Myometrial cell (primary cell): ENCODE data around the gene FKBP14. TPM values are rescaled to one million over a fixed set of nuclear protein-coding genes. Genes with fewer than 3 reads are reported as not detected.

ENCODE experiments used
- total RNA-seq: library from RNA; depleted of rRNA; stranded (reverse); fragments of >200 nt; gene quantifications from 2 replicates; pipeline ENCODE4 v1.2.3, GENCODE V29; 2015

The FKBP14 gene
- total RNA-seq = 33.2 and 35.8 TPM in 2 replicates

DNA sequence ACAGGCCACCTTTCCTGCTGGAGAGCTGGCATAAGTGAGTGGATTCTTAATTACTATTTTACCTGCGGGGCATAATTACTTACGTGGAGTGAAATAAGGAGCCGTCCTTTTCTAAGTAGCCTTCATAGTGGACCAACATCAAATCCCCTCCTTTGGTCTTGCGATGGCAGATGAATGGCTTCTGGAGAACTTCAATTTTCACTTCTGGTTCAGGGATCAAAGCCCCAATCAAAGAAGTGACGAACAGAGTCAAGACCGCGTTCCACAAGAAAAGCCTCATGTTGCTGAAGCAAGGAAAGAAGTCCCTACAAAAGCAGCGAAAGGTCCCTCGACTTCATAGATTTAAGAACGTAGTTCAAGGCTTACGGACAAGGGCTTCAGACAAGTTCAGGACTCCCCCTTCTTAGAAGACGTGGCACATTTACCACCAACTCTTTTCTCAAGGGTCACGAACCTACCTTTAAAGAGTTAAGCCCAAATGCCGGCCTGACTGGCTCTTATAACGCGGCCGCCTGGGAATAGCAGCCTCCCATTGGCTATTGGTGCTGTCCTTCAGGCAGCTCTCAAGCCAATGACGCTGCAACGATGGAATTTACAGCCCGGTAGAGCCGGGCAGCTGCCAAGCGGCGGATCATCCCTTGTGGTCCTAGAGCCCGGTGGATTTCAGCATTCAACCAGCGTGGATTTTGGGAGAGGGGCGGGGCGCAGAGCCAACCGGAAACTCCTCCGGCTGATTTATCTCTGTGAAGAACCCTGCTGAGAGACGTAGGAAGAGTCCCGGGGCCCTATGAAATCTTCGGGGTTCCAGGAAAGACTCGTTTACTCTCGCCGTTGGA lies at the start of gene FKBP14:
Gene FKBP14 (minus strand): TSS at position 474 of the 836 bp plus-strand sequence. CDS start 194 bp downstream, at position 280.

DNA sequence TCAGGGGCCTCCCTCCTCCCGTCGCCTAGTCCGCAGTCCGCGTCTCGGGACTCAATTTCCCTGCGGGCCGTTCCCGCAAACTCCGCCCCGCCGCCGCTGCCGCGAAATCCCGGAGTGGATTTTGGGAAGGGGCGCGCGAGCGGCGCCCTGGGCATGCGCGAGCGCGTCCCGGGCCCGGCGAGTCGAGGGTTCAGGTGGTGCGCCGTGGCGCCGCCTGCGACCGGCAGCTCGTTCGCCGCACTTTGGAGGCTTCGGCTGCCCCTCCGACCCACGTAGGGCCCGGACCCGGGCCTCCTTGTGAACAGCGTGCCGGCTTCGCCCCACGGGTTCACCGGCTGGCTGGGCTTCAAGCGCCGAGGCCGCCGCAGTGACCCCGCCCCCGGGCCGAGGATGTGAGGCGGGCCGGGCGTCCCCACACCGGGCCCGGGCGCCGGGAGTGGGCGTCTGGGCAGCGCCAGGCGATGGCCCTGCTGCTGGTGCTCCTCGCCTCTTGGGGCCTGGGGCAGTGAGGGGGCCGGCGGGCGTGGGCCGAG lies 1.8 kb upstream of the FKBP14 start, which contains the start of gene PLEKHA8:
Gene PLEKHA8 (plus strand): TSS at position 197 of the 533 bp plus-strand sequence. CDS start 351 bp downstream, outside the sequence.

GRCh38 chr7:29989257-29989995 lies 37.1 kb downstream of the FKBP14 start, which contains the start of gene SCRN1:
SCRN1 (minus strand) TSS chr7:29989801; CDS start chr7:29969067, 20,734 bp downstream.

Other genes starting within 250 kb of the FKBP14 start
- not detected in 2 replicates for gene WIPF3, start 220.2 kb downstream of the FKBP14 start, total RNA-seq
- 81.6 and 103 TPM in 2 replicates for gene SCRN1, start 36.9 kb downstream of the FKBP14 start, total RNA-seq
- gene PLEKHA8, start 1.7 kb upstream of the FKBP14 start, total RNA-seq = 3.2 and 4.1 TPM in 2 replicates
- 2.5 and 3.5 TPM in 2 replicates for gene MTURN, start 108.3 kb upstream of the FKBP14 start, total RNA-seq